GM23248 (cell line): ENCODE results near the gene ATAD1. TPM values are rescaled to one million over a fixed set of nuclear protein-coding genes. Genes with fewer than 3 reads are reported as not detected.
"Not testable (repeated sequence)": the region's sequence is repeated elsewhere in the genome, so short reads cannot be mapped to it uniquely, and the experiment has no call there.

Experiments
- DNase-seq: peaks from one replicate; pipeline ENCODE4 v3.0.0-alpha.2; 2015
- H2AFZ ChIP-seq: fragments of 200-600 bp; sonication (generic); 2 replicates; pipeline ENCODE4 v1.6.1; 2016; ENCODE audit warnings: antibody characterized with exemption
- H3F3A ChIP-seq: fragments of 200-600 bp; sonication (generic); 2 replicates; pipeline ENCODE4 v1.6.1; 2016; ENCODE audit warnings: mild to moderate bottlenecking, antibody characterized with exemption, mixed run types; ENCODE audit not compliant: insufficient read depth
- H3K27ac ChIP-seq: fragments of 200-600 bp; sonication (generic); 2 replicates; pipeline ENCODE4 v1.5.1; 2016; ENCODE audit warnings: mild to moderate bottlenecking
- H3K27me3 ChIP-seq: fragments of 200-600 bp; sonication (generic); replicated peaks from 2 replicates; pipeline ENCODE4 v1.6.1; 2016; ENCODE audit warnings: mild to moderate bottlenecking; ENCODE audit not compliant: insufficient read depth
- H3K36me3 ChIP-seq: fragments of 200-600 bp; sonication (generic); 2 replicates; pipeline ENCODE4 v1.6.1; 2016; ENCODE audit warnings: low read depth, mild to moderate bottlenecking
- H3K4me1 ChIP-seq: fragments of 200-600 bp; sonication (generic); 2 replicates; pipeline ENCODE4 v1.6.1; 2016; ENCODE audit warnings: mild to moderate bottlenecking; ENCODE audit not compliant: insufficient read depth
- H3K4me2 ChIP-seq: fragments of 200-600 bp; sonication (generic); one replicate; pipeline ENCODE4 v1.6.1; 2016; ENCODE audit warnings: mild to moderate bottlenecking; ENCODE audit not compliant: unreplicated experiment
- H3K4me3 ChIP-seq: fragments of 200-600 bp; sonication (generic); 2 replicates; pipeline ENCODE4 v1.5.1; 2016; ENCODE audit warnings: mild to moderate bottlenecking
- H3K79me2 ChIP-seq: fragments of 200-600 bp; sonication (generic); 2 replicates; pipeline ENCODE4 v1.6.1; 2016; ENCODE audit warnings: mild to moderate bottlenecking; ENCODE audit not compliant: insufficient read depth
- H3K9ac ChIP-seq: fragments of 200-600 bp; sonication (generic); 2 replicates; pipeline ENCODE4 v1.6.1; 2016; ENCODE audit warnings: mild to moderate bottlenecking
- H3K9me2 ChIP-seq: fragments of 200-600 bp; sonication (generic); 2 replicates; pipeline ENCODE4 v1.6.1; 2016; ENCODE audit warnings: mixed run types, mild to moderate bottlenecking, moderate library complexity; ENCODE audit not compliant: insufficient read depth
- H3K9me3 ChIP-seq: fragments of 200-600 bp; sonication (generic); one replicate; pipeline ENCODE4 v1.6.1; 2017; ENCODE audit warnings: low read depth
- H4K20me1 ChIP-seq: fragments of 200-600 bp; sonication (generic); 2 replicates; pipeline ENCODE4 v1.6.0; 2016; ENCODE audit not compliant: insufficient read depth
- EZH2 ChIP-seq: fragments of 200-600 bp; sonication (generic); IDR thresholded peaks from 2 replicates; pipeline ENCODE4 v1.6.1; 2018; ENCODE audit warnings: antibody characterized with exemption, mild to moderate bottlenecking; ENCODE audit not compliant: insufficient read depth, poor library complexity, severe bottlenecking
- EZH2phosphoT487 ChIP-seq: fragments of 200-600 bp; sonication (generic); IDR thresholded peaks from 2 replicates; pipeline ENCODE4 v1.6.1; 2018; ENCODE audit warnings: antibody characterized with exemption, moderate library complexity, mild to moderate bottlenecking, low read depth; ENCODE audit not compliant: insufficient read depth
- WGBS, 2 experiments: methylation state at CpG; one replicate each; pipeline ENCODE4 v1.1.6; 2015 to 2017; ENCODE audit warnings: low lambda C conversion rate in 2 of 2, low coverage in 1 of 2; ENCODE audit errors: missing lambda C conversion rate in 2 of 2; 5-methylcytosine and 5-hydroxymethylcytosine counted together
- in situ Hi-C: fragments of 300-500 bp; cut with MboI; formaldehyde crosslinking; loops from 2 replicates; pipeline ENCODE4 v1.15.0; 2020
- polyA plus RNA-seq: library from polyadenylated mRNA; unstranded; fragments of >200 nt; fragmentation: Nextera tagmentation; extraction: Ambion mirVana; gene quantifications from 2 replicates; pipeline ENCODE4 v1.2.1, GENCODE V29; 2016
- total RNA-seq: library from RNA; depleted of rRNA; stranded (reverse); fragments of >200 nt; shearing (Covaris generic); gene quantifications from 2 replicates; pipeline ENCODE4 v1.2.3, GENCODE V29; 2014

Gene ATAD1
- total and polyA plus RNA-seq, 2 experiments from 2014 or later: 52.4 to 66.8 TPM

DNA sequence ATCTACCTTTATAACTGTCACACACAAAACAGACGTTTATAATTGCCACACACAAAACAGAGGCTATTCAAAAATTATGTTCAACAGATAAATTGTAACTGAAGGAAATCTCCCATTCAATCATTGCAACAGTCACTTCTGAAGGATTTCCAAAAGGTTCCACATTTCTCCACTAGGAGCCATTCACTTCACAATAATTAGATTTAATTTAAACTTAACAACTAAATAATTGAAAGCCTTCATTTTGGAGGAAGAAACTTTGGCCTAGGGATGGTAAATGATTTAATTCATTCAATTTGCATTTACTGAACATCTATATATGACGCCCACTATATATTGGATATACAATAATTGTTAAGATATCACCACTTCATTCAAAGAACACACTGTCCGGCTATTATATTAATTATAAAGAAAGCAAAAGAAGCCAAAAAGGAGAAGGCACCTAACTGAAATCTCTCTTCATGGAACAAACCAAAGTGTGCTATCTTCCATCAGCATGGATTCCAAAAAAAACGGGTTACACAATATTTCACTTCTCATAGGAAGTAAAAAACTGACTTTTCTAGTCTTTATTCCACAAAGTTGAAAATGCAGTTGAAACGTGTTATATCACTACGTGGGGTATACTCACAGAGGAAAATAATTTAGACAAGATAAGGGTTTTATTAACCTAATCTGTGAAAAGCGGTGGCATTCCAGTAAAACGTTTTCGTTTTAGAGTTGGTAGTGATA, 1.7 kb downstream of the ATAD1 start:
- in situ Hi-C loops: no loop called here
- H3K9ac ChIP-seq: peak overlapping the region; percentile 94

DNA sequence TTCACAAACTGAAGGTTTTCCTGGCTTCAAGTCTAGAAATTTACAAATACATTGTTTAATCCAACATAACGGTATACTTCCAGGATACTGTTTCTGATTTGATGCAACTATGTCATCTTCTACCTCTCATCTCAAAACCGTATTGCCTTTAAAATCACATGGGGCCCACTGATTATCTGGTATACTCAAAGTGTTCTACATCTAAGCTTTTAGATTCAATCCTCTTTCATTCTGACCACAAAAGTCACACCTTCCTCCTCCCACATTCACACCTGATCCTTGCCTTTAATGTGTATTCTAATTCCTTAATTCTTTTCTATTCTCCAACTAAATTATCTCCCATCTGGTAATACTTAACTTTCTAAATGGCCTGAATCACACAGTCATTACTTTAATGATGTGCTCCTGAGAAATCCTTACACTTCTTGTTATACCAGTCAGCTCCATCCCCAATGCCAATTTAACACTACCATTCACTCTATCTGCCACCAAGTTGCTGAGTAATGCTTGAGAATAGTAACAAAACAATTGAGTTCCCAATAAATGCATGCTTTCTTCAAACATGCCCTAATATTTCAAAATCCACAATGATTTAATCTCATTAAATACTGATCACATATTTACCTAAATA, 13.0 kb downstream of the ATAD1 start:
- Histone ChIP-seq H3K9me2 (no peaks in the 10 kb centered on the region), H3K36me3 (peaks cover 45% of the 10 kb centered on the region), H3K9ac (no peak overlapping the region), H3K4me3 (no peak overlapping the region), H3F3A (no peaks in the 10 kb centered on the region), H3K27me3 (no peaks in the 10 kb centered on the region), H3K4me2 (no peak overlapping the region), H4K20me1 (no peaks in the 10 kb centered on the region), H2AFZ (no peak overlapping the region), H3K4me1 (no peaks in the 10 kb centered on the region), H3K79me2 (peaks cover 97% of the 10 kb centered on the region), H3K27ac (no peak overlapping the region), H3K9me3 (no peaks in the 10 kb centered on the region)
- no peak for TF ChIP-seq EZH2phosphoT487
- TF ChIP-seq EZH2: no peak
- 93 to 98% methylated on average over 2 of the region's 2 CpGs for WGBS, 2 experiments
- DNase-seq: peak; percentile 26
- in situ Hi-C loops: no loop called here

More for the DNA sequence above, 1.7 kb downstream of the ATAD1 start:
- H4K20me1 ChIP-seq: no peaks in the 10 kb centered on the region
- WGBS, 2 experiments: 77 to 81% methylated on average over 9 of the region's 9 CpGs
- H3K27me3 ChIP-seq: no peaks in the 10 kb centered on the region
- H3K79me2 ChIP-seq: peaks cover 67% of the 10 kb centered on the region
- H3K4me1 ChIP-seq: peaks cover 27% of the 10 kb centered on the region
- peak; percentile 26 for DNase-seq
- peaks cover 18% of the 10 kb centered on the region for H3K36me3 ChIP-seq
- H3K9me2 ChIP-seq: no peaks in the 10 kb centered on the region
- 0 out of 2 replicates have a peak overlapping the region, but pooled peaks have one; percentile 96 for H2AFZ ChIP-seq
- H3K4me2 ChIP-seq: peak overlapping the region; percentile 89
- peak overlapping the region; percentile 94 for H3K4me3 ChIP-seq
- TF ChIP-seq EZH2 (no peak), EZH2phosphoT487 (no peak)
- H3F3A ChIP-seq: 0 out of 2 replicates have a peak, but pooled peaks cover 8% of the 10 kb centered on the region
- no peaks in the 10 kb centered on the region for H3K9me3 ChIP-seq
- no peak overlapping the region for H3K27ac ChIP-seq

DNA sequence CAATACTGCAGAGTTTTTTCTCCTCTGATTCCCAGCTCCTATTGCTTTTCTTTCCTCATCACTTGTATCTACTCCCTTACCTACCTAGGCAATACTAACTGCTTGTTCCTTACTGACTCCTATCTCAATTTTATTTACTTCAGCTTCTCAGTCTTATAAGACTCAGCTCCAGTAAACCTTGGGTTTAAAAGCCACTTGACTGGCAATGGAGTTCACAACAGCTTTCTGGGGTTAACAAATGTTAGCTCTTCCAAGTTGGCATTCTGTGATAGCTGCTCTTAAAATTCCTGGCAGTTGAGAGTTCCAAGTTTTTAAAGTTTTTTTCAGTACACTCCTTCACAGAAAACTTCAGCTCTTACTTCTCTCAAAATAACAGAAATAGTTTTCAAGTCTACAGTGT, 14.2 kb downstream of the ATAD1 start:
- in situ Hi-C loops: no loop called here
- Histone ChIP-seq H2AFZ (no peak overlapping the region), H3K79me2 (peaks cover 93% of the 10 kb centered on the region), H3F3A (no peaks in the 10 kb centered on the region), H3K36me3 (peaks cover 40% of the 10 kb centered on the region), H4K20me1 (no peaks in the 10 kb centered on the region), H3K27me3 (no peaks in the 10 kb centered on the region), H3K4me3 (no peak overlapping the region), H3K9ac (no peak overlapping the region), H3K4me2 (no peak overlapping the region), H3K9me3 (no peaks in the 10 kb centered on the region), H3K4me1 (no peaks in the 10 kb centered on the region), H3K9me2 (no peaks in the 10 kb centered on the region), H3K27ac (no peak overlapping the region)
- no peak for DNase-seq
- TF ChIP-seq EZH2phosphoT487 (no peak), EZH2 (no peak)

DNA sequence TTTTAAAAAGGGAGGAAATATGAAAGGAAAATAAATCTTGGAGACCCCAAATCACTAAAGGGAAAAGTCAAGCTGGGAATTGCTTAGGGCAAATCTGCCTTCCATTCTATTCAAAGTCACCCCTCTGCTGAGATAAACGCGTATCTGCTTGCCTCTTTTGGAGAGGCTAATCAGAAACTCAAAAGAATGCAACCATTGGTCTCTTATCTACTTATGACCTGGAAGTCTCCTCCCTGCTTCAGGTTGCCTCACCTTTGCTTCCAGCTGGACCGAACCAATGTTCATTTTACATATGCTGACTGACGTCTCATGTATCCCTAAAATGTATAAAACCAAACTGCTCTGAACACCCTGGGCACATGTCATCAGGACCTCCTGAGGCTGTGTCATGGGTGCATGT, 14.7 kb downstream of the ATAD1 start:
- WGBS, 2 experiments: 96 to 98% methylated on average over 4 of the region's 4 CpGs
- Histone ChIP-seq H4K20me1 (no peaks in the 10 kb centered on the region), H3K9ac (no peak overlapping the region), H3K9me2 (no peaks in the 10 kb centered on the region), H3K79me2 (peaks cover 93% of the 10 kb centered on the region), H2AFZ (no peak overlapping the region), H3K9me3 (no peaks in the 10 kb centered on the region), H3K4me3 (no peak overlapping the region), H3K4me1 (no peaks in the 10 kb centered on the region), H3F3A (no peaks in the 10 kb centered on the region), H3K27ac (no peak overlapping the region), H3K36me3 (peaks cover 36% of the 10 kb centered on the region), H3K27me3 (no peaks in the 10 kb centered on the region), H3K4me2 (no peak overlapping the region)
- in situ Hi-C loops: no loop called here
- no peak for DNase-seq
- TF ChIP-seq EZH2phosphoT487 (no peak), EZH2 (no peak)

DNA sequence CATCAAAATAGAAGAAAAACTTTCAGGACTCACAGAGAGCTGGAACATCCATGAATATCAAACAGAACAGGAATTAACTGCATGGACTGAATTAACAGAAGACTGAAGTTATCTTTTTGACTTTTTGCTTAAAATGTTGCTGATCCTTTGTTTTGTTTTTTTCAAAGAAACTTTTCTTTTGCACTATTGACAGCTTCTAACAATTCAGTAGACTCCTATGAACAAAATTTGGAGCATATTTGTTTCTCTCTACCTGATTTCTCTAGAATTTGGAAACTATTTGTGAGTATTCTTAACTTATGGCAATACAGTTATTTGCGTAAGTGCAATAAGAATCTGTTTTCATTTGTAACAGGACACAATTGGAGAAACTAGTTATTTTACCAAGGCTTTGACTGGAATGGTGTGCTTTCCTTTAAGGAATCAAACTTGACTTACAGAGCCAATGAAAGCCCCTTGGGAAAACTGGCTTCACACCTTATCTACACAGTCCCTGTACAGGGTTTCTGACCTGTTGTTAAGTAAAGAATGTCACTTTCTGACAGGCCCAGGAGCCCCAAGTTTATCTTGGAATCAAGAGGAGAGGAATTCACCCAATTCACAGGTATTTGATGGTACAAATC, 16.1 kb downstream of the ATAD1 start:
- H3K4me1 ChIP-seq, H3K27ac ChIP-seq, DNase-seq, H3K9me3 ChIP-seq, in situ Hi-C loops, H3K27me3 ChIP-seq, H3F3A ChIP-seq, H3K4me2 ChIP-seq, H2AFZ ChIP-seq, H3K9me2 ChIP-seq, H3K4me3 ChIP-seq, H3K9ac ChIP-seq, H4K20me1 ChIP-seq: not testable (repeated sequence)
- peaks cover 93% of the 10 kb centered on the region for H3K79me2 ChIP-seq
- H3K36me3 ChIP-seq: peaks cover 24% of the 10 kb centered on the region
- WGBS, 2 experiments: 100% methylated on average over 1 of the region's 1 CpG
